ENCODE measurements around the gene CDA. TPM values are rescaled to one million over a fixed set of nuclear protein-coding genes. Genes with fewer than 3 reads are reported as not detected.

Gene CDA
- total RNA-seq, 2 experiments from 2014 or later: 0.38 to 0.50 TPM

GRCh38 chr1:20612221-20612746 lies 23.4 kb downstream of the CDA start:
- H3K27ac ChIP-seq (ENCODE audit: low read depth in 1 of 2, low read length in 2 of 2): no peak overlapping the region

DNA sequence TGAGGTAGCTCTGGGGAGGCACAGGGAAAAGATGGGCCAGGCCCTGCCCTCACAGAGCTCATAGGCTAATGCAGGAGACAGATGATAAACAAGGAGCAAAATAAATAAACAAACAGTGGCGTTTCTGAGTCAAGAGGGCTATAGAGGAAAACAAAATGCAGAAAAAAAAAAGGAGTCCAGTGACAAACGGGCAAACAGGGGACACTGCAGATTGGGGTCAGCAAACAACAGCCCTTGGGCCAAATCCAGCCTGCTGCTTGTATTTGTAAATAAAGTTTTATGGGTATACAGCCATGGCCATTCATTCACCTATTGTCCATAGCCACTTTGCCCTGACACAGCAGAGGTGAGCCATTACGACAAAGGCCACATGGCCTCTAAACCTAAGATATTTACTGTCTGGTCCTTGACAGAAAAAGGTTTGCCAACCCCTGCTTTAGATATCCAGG lies 25.3 kb downstream of the CDA start:
- intact Hi-C loops (cut with DNase I, micrococcal nuclease): no loop called here
- H3K36me3 ChIP-seq (ENCODE audit: insufficient read depth, low read length): no peaks in the 10 kb centered on the region
- CTCF ChIA-PET: no interaction called here
- H3K4me1 Mint-ChIP-seq (ENCODE audit: low read depth): no peaks in the 10 kb centered on the region
- TF ChIP-seq, protein P1, sequence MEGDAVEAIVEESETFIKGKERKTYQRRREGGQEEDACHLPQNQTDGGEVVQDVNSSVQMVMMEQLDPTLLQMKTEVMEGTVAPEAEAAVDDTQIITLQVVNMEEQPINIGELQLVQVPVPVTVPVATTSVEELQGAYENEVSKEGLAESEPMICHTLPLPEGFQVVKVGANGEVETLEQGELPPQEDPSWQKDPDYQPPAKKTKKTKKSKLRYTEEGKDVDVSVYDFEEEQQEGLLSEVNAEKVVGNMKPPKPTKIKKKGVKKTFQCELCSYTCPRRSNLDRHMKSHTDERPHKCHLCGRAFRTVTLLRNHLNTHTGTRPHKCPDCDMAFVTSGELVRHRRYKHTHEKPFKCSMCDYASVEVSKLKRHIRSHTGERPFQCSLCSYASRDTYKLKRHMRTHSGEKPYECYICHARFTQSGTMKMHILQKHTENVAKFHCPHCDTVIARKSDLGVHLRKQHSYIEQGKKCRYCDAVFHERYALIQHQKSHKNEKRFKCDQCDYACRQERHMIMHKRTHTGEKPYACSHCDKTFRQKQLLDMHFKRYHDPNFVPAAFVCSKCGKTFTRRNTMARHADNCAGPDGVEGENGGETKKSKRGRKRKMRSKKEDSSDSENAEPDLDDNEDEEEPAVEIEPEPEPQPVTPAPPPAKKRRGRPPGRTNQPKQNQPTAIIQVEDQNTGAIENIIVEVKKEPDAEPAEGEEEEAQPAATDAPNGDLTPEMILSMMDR (IDR thresholded peaks at IDR 0.05): no peak
- ATAC-seq (ENCODE audit: poor library complexity): no peak
- no peak overlapping the region for H3K27ac ChIP-seq (ENCODE audit: low read depth in 1 of 2, low read length in 2 of 2)
- POLR2A ChIA-PET: no interaction called here
- H3K27me3 ChIP-seq (ENCODE audit: control insufficient read depth in 1 of 2, insufficient read depth in 2 of 2, low read length in 2 of 2): no peaks in the 10 kb centered on the region
- H3K4me3 ChIP-seq (ENCODE audit: low read length): no peak overlapping the region
- H3K27me3 Mint-ChIP-seq: peaks cover 5% of the 10 kb centered on the region
- H3K9me3 ChIP-seq (ENCODE audit: control insufficient read depth in 1 of 2, insufficient read depth in 1 of 2, low read length in 2 of 2): no peaks in the 10 kb centered on the region
- no peak for DNase-seq
- H3K4me1 ChIP-seq (ENCODE audit: insufficient read depth, low read length): no peaks in the 10 kb centered on the region
- no peaks in the 10 kb centered on the region for H3K9me3 Mint-ChIP-seq
- H3K36me3 Mint-ChIP-seq (ENCODE audit: low read depth): no peaks in the 10 kb centered on the region
- H3K4me3 Mint-ChIP-seq: no peak overlapping the region
- H3K27ac Mint-ChIP-seq: no peak overlapping the region

More at GRCh38 chr1:20612221-20612746, 23.4 kb downstream of the CDA start:
- no peak overlapping the region for H3K27ac Mint-ChIP-seq
- no peaks in the 10 kb centered on the region for H3K36me3 Mint-ChIP-seq (ENCODE audit: low read depth)
- H3K27me3 Mint-ChIP-seq: peaks cover 1% of the 10 kb centered on the region
- ChIA-PET CTCF (no interaction called here), POLR2A (no interaction called here)
- intact Hi-C loops (cut with DNase I, micrococcal nuclease): no loop called here
- no peak overlapping the region for H3K4me3 Mint-ChIP-seq
- H3K9me3 Mint-ChIP-seq: no peaks in the 10 kb centered on the region
- Histone ChIP-seq H3K9me3 (ENCODE audit: control insufficient read depth in 1 of 2, insufficient read depth in 1 of 2, low read length in 2 of 2) (no peaks in the 10 kb centered on the region), H3K36me3 (ENCODE audit: insufficient read depth, low read length) (no peaks in the 10 kb centered on the region), H3K4me3 (ENCODE audit: low read length) (no peak overlapping the region), H3K4me1 (ENCODE audit: insufficient read depth, low read length) (no peaks in the 10 kb centered on the region), H3K27me3 (ENCODE audit: control insufficient read depth in 1 of 2, insufficient read depth in 2 of 2, low read length in 2 of 2) (no peaks in the 10 kb centered on the region)
- DNase-seq (no peak), ATAC-seq (ENCODE audit: poor library complexity) (no peak)
- H3K4me1 Mint-ChIP-seq (ENCODE audit: low read depth): no peaks in the 10 kb centered on the region
- TF ChIP-seq, protein P1 (IDR thresholded peaks at IDR 0.05): no peak

DNA sequence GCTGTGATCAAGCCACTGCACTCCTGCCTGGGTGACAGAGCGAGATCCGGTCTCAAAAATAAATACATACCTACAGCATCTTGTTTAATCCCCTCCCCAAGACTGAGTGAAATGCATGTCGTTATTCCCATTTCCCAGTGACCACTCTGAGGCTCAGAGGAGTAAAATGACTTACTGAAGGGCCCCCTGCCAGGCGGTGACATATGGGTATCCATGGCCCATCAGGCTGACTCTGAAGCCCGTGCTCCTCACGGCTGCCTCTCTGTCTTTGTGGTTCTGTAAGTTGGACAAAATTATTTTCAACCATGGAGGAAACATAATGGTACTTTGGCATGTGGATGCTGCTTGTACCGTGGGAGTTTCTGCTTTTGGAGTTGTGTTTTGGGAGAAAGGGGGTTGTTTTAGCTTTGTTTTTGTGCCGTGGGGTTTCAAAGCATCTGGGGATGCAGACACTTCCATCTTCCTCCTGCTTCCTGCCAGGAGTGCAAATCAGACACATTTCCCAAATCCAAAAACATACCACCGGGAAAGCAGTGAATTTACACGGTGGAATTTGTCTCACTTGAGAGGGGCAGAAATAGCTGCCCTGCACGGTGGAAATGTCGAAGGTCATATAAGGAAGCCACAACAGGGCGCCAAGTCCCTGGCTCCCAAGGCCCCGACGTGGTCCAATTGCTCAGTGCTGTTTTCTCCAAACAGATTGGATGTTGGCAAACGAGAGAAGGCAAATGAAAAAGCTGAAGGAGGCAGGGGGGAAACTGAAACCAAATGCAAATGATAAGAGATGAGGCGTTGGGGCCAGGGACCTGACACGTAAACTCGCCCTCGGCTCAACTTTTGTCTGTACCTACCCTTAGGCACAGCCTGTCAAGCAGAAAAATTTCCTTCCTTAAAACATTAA lies 27.3 kb downstream of the CDA start:
- Histone ChIP-seq H3K27ac (ENCODE audit: low read depth in 1 of 2, low read length in 2 of 2) (no peak overlapping the region), H3K4me3 (ENCODE audit: low read length) (no peak overlapping the region), H3K36me3 (ENCODE audit: insufficient read depth, low read length) (no peaks in the 10 kb centered on the region), H3K27me3 (ENCODE audit: control insufficient read depth in 1 of 2, insufficient read depth in 2 of 2, low read length in 2 of 2) (no peaks in the 10 kb centered on the region), H3K4me1 (ENCODE audit: insufficient read depth, low read length) (no peaks in the 10 kb centered on the region), H3K9me3 (ENCODE audit: control insufficient read depth in 1 of 2, insufficient read depth in 1 of 2, low read length in 2 of 2) (no peaks in the 10 kb centered on the region)
- no peak overlapping the region for H3K27ac Mint-ChIP-seq
- peaks cover 10% of the 10 kb centered on the region for H3K27me3 Mint-ChIP-seq
- no peak for ATAC-seq (ENCODE audit: poor library complexity)
- CTCF ChIA-PET: interaction anchor here (1.8 kb wide), 1 partner anchor 17 kb away, joined by 3 read pairs; no protein-coding TSS in a partner anchor
- H3K36me3 Mint-ChIP-seq (ENCODE audit: low read depth): no peaks in the 10 kb centered on the region
- H3K4me1 Mint-ChIP-seq (ENCODE audit: low read depth): no peaks in the 10 kb centered on the region
- intact Hi-C loops (cut with DNase I, micrococcal nuclease): no loop called here
- DNase-seq: no peak
- TF ChIP-seq, protein P1 (IDR thresholded peaks at IDR 0.05): no peak
- no peaks in the 10 kb centered on the region for H3K9me3 Mint-ChIP-seq
- no peak overlapping the region for H3K4me3 Mint-ChIP-seq
- POLR2A ChIA-PET: no interaction called here
